Embryonic facial prominence (tissue), 1 donor: ENCODE measurements around the gene DIP2C.
"Not testable (repeated sequence)": the region's sequence is repeated elsewhere in the genome, so short reads cannot be mapped to it uniquely, and the experiment has no call there.

Experiments used
- DNase-seq: peaks from one replicate; pipeline ENCODE4 v3.0.0-alpha.2; 2016; ENCODE audit errors: extremely low spot score

The DIP2C gene

GRCh38 chr10:356452-356851, 333.0 kb downstream of the DIP2C start:
- DNase-seq: no peak

- no peak for DNase-seq
These were observed 334.4 kb downstream of the DIP2C start for GRCh38 chr10:354901-355617.

GRCh38 chr10:352476-353235, 336.8 kb downstream of the DIP2C start:
- no peak for DNase-seq

- no peak for DNase-seq
These were observed 337.6 kb downstream of the DIP2C start for GRCh38 chr10:351770-352334.

- no peak for DNase-seq
These were observed 338.4 kb downstream of the DIP2C start for GRCh38 chr10:350981-351501.

- DNase-seq: no peak
These were observed 340.4 kb downstream of the DIP2C start for GRCh38 chr10:349081-349480.

GRCh38 chr10:348456-348855, 341.0 kb downstream of the DIP2C start:
- DNase-seq: no peak

- not testable (repeated sequence) for DNase-seq
These were observed 341.7 kb downstream of the DIP2C start for GRCh38 chr10:347774-348173.

- not testable (repeated sequence) for DNase-seq
These were observed 342.3 kb downstream of the DIP2C start for GRCh38 chr10:347190-347589.

GRCh38 chr10:344582-345200, 344.8 kb downstream of the DIP2C start:
- no peak for DNase-seq

GRCh38 chr10:343231-344220, 345.9 kb downstream of the DIP2C start:
- DNase-seq: no peak

GRCh38 chr10:341081-341740, 348.3 kb downstream of the DIP2C start:
- no peak for DNase-seq

- no peak for DNase-seq
These were observed 348.8 kb downstream of the DIP2C start for GRCh38 chr10:340646-341045.

GRCh38 chr10:339038-339391, 350.5 kb downstream of the DIP2C start:
- no peak for DNase-seq

- DNase-seq: no peak
These were observed 351.1 kb downstream of the DIP2C start for GRCh38 chr10:338171-339037.

GRCh38 chr10:336247-336646, 353.2 kb downstream of the DIP2C start:
- DNase-seq: no peak

- no peak for DNase-seq
These were observed 354.2 kb downstream of the DIP2C start for GRCh38 chr10:335151-335800.

- DNase-seq: no peak
These were observed 358.3 kb downstream of the DIP2C start for GRCh38 chr10:331186-331585.
